HG02759 (cell line): Measurements from ENCODE around the gene TIMM50.

Experiments
- ATAC-seq: cut with Tn5 transposase; IDR thresholded peaks from one replicate; pipeline ENCODE4 v1.9.1; 2021; ENCODE audit warnings: mild to moderate bottlenecking, moderate library complexity; ENCODE audit not compliant: unreplicated experiment

The TIMM50 gene

DNA sequence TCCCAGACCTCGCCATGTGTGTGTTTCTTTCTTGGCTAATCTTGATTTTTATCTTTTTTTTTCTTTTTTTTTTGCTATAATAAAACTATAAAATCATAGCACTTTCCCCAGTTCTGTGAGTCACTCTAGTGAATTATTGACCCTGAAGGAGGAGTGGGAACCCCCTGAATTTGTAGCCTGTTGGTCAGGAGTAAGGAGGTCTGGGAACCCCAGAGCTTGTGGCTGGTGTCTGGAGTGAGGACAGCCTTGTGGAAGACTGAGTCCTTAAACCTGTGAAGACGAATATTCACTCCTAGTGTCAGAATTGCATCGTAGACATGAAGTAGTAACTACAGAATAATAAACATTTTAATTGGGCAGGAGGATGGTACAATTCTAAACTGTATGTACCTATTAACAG, 44.6 kb downstream of the TIMM50 start:
- ATAC-seq: no peak

DNA sequence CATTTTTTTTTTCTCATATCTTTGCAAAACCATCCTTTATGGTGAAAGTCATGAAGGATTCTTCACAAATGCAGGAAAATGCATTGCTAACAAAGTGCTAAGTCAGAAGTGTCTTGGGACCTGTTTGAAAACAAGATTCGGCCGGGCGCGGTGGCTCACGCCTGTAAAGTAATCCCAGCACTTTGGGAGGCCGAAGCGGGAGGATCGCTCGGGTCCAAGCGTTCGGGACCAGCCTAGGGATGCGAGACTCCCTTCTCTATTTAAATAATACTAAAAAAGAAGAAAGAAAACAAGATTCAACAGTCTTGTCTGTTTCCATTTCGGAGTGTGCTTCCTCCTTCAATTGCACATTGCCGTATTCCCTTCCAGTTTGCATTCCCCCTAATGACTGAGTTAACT, 51.2 kb downstream of the TIMM50 start:
- ATAC-seq: no peak

DNA sequence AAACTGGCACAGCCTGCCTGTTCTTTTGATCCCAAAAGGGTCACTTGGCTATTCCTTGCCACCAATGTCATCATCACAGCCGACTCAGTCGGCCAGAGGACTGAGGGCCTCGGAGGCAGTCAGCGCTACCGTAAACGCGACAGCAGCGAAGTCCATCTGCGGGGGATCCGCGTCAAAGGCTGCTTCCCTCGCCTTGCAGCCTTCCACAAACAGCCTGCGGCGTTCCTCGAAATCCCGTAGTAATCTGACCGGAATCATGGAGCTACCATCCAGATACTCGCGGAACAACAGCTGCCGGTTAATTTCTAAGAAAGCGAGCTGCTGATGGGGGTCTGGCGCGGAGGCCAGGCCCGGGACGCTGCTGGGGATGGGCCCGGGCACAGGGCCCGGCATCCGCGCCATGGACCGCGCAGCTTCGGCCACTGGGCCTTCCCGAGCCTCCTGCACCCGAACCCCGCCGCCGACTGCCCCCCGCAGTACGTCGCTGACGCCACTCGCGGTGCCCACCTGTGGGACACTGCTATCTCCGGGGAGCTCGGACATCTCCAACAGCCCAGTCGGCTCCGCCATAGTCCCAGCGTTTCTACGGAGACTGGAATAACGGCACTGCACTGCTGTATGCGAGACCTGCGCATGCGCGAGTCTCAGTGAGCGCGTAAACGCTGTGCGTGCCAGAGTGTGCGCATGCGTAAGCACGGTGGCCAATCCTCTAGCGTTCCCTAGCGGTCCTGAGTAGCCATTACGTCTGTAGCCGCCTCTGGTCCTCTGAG, 51.8 kb downstream of the TIMM50 start, which contains the start of gene EID2B:
TSS of gene EID2B (minus strand) at position 620 of the 770 bp plus-strand sequence. CDS start at position 570, 50 bp downstream.
- ATAC-seq: peak; percentile 94

DNA sequence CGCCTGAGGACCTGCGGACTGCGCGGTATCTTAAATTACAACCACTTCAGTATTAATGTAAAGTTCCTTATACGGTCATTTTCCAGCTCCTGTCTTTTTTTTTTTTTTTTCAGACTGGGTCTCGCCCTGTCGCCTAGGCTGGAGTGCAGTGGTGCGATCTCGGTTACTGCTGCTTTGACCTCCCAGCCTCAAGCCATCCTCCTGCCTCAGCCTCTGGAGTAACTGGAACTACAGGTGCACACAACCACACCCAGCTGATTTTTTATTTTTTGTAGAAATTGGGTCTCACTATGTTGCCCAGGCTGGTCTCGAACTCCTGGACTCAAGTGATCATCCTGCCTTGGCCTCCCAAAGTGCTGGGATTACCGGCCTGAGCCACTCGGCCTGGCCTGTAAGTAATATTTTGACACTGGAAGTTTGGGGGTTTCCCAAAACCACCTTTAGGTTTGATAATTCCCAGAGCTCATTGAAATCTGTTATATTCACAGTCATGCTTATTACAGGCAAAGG, 52.4 kb downstream of the TIMM50 start:
- ATAC-seq: peak; percentile 14

DNA sequence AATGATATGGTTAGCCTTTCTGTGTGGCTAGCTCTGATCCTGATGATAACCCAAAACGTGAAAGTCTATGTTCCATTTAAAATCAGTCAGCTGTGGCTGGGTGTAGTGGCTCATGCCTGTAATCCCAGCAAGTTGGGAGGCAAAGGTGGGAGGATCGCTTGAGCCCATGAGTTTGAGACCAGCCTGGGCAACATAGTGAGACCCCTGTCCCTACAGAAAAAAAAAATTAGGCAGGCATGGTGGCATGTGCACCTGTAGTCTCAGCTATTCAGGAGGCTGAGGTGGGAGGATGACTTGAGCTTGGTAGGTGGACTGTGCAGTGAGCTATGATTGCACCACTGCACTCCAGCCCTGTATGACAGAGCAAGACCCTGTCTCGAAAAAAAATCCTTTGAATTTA, 53.2 kb downstream of the TIMM50 start:
- no peak for ATAC-seq

DNA sequence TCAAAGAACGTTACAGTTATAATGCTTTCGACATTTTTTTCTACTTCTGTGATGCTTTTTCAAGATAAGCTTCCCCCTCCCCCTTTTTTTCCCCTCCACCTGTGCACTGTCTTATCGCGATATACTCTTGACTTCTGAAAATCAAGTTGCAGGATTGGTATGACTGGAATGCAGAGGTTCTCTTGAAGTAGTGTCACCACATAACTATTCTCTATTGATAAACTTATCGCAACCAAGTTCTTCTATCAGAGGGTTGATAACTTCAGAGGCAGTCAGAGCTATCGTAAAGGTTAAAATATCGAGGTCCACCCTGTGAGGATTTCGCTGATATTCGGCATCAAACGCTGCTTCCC, 58.5 kb downstream of the TIMM50 start:
- no peak for ATAC-seq

DNA sequence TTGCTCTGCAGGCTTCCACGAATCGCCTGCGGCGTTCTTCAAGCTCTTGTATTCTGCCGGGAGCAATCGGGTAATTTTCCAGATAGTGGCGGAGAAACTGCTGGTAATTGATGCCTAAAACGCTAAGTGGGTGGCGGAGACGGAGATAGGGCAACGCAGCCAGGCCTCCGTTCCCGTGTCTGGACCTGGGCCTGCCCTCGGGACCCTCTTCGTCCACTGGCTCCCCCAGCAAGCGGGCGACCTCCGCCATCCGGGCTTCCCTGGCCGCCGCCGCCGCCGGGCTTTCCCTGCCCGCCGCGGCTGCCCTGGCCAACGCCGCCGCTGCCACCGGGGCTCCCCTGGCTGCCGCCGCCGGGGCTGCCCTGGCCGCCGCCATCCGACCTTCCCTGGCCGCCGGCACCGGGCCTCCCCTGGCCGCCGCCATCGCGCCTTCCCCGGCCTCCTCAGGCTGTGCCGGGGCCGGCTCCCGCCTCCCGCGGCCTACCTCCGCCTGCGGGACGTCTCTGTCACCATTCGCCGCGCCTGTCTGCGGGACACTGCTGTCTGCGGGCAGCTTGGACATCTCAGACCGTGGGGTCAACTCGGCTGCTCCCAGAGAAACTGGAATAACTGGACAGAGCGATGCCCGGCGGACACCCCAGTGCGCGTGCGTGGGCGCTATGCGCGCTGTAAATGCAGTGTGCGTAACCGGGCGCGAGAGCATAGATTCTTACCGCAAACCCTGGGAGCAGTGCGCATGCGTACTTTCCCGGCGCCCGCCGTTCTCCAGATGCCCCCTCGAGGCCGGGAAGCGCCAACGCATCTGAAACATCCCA, 59.1 kb downstream of the TIMM50 start, which contains the start of gene EID2:
TSS of gene EID2 (minus strand) at position 644 of the 815 bp plus-strand sequence. CDS start at position 562, 82 bp downstream.
- peak; percentile 90 for ATAC-seq

DNA sequence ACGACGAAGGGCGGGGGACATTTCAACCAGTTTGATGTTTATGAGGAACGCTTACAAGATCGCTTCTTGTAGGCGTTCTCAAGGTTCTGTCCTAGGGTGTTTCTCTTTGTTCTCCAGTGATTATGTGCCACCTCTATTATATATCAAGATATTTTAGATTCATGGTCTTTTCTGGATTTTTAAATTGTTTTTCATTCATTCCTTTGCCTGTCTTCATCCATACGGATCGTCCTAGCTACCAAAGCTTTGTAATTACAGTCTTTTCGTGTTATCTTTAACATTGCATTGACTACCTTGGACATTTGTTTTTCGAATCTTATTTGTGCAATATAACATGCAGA, 59.7 kb downstream of the TIMM50 start:
- ATAC-seq: no peak
